Stimulated activated CD8-positive, alpha-beta memory T cell treated with anti-CD3 and anti-CD28 coated beads, Interleukin-7, amount 100 ng/mL, for 4 hours (primary cell): ENCODE measurements around the gene MBD5.
A peak's percentile ranks its signal among the peaks of the same experiment; 100 is the strongest.

Experiments used
- DNase-seq, 2 donors: peaks; one replicate each; pipeline ENCODE4 v3.0.0-alpha.2; 2020; ENCODE audit warnings: low read depth in 2 of 2

Gene MBD5

GRCh38 chr2:148461876-148462275 is 441.0 kb downstream of the MBD5 start:
- DNase-seq: no peak

- DNase-seq: no peak
Observed at GRCh38 chr2:148475626-148476025, 454.7 kb downstream of the MBD5 start.

- DNase-seq: no peak
Observed at GRCh38 chr2:148479398-148479797, 458.5 kb downstream of the MBD5 start.

GRCh38 chr2:148483665-148484064 is 462.8 kb downstream of the MBD5 start:
- DNase-seq: no peak

- DNase-seq: no peak
Observed at GRCh38 chr2:148484066-148484465, 463.2 kb downstream of the MBD5 start.

- no peak for DNase-seq
Observed at GRCh38 chr2:148486655-148487054, 465.8 kb downstream of the MBD5 start.

GRCh38 chr2:148487439-148487838 is 466.5 kb downstream of the MBD5 start:
- DNase-seq: no peak

- DNase-seq: no peak
Observed at GRCh38 chr2:148490840-148491439, 470.0 kb downstream of the MBD5 start.

GRCh38 chr2:148493822-148494563 is 473.1 kb downstream of the MBD5 start:
- no peak for DNase-seq

- DNase-seq: no peak
Observed at GRCh38 chr2:148495586-148495985, 474.7 kb downstream of the MBD5 start.

GRCh38 chr2:148501545-148501944 is 480.7 kb downstream of the MBD5 start:
- DNase-seq: no peak

GRCh38 chr2:148503516-148503915 is 482.6 kb downstream of the MBD5 start:
- no peak for DNase-seq

- DNase-seq: no peak
Observed at GRCh38 chr2:148507970-148508369, 487.1 kb downstream of the MBD5 start.

GRCh38 chr2:148508878-148509287 is 488.0 kb downstream of the MBD5 start:
- no peak for DNase-seq

GRCh38 chr2:148509288-148509902 is 488.5 kb downstream of the MBD5 start:
- peak; percentile 71 to 78 for DNase-seq

- no peak for DNase-seq
Observed at GRCh38 chr2:148511883-148512282, 491.0 kb downstream of the MBD5 start.

GRCh38 chr2:148512501-148512900 is 491.6 kb downstream of the MBD5 start:
- DNase-seq: no peak

GRCh38 chr2:148513427-148513826 is 492.5 kb downstream of the MBD5 start:
- DNase-seq: no peak

GRCh38 chr2:148515120-148515519 is 494.2 kb downstream of the MBD5 start:
- DNase-seq: no peak

- DNase-seq: no peak
Observed at GRCh38 chr2:148515976-148516375, 495.1 kb downstream of the MBD5 start.

- no peak for DNase-seq
Observed at GRCh38 chr2:148517296-148517695, 496.4 kb downstream of the MBD5 start.

- DNase-seq: no peak
Observed at GRCh38 chr2:148517822-148518221, 496.9 kb downstream of the MBD5 start.

GRCh38 chr2:148519013-148519412 is 498.1 kb downstream of the MBD5 start:
- no peak for DNase-seq
